ENCODE data around the gene FAM217A. TPM values are rescaled to one million over a fixed set of nuclear protein-coding genes. Genes with fewer than 3 reads are reported as not detected.

FAM217A gene
- total RNA-seq, 1 donor from 2014 or later: not detected

DNA sequence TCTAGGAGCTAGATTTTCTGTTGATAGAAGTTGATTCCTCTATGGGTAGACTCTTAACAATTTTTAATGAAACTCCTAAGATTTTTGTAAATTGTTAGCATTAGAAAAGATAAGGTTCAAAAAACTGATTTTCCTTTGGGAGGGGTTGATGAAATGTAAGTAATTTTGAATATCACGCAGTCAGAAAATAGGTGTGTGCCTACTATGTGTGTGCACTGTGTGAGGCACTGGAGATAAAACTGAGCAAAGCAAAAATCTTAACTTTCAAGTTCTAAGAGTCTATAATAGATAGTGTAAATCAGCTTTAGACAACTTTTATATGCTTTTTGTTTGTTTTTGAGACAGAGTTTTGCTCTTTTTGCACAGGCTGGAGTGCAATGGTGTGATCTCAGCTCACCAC, 53.3 kb downstream of the FAM217A start:
- no peak for DNase-seq (ENCODE audit: low read depth)
- TF ChIP-seq, protein P1, sequence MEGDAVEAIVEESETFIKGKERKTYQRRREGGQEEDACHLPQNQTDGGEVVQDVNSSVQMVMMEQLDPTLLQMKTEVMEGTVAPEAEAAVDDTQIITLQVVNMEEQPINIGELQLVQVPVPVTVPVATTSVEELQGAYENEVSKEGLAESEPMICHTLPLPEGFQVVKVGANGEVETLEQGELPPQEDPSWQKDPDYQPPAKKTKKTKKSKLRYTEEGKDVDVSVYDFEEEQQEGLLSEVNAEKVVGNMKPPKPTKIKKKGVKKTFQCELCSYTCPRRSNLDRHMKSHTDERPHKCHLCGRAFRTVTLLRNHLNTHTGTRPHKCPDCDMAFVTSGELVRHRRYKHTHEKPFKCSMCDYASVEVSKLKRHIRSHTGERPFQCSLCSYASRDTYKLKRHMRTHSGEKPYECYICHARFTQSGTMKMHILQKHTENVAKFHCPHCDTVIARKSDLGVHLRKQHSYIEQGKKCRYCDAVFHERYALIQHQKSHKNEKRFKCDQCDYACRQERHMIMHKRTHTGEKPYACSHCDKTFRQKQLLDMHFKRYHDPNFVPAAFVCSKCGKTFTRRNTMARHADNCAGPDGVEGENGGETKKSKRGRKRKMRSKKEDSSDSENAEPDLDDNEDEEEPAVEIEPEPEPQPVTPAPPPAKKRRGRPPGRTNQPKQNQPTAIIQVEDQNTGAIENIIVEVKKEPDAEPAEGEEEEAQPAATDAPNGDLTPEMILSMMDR (IDR thresholded peaks at IDR 0.05; ENCODE audit: insufficient read depth, low read length, poor library complexity, severe bottlenecking): no peak
- H3K36me3 ChIP-seq (ENCODE audit: control insufficient read depth, insufficient read depth, low read length): no peaks in the 10 kb centered on the region
- H3K27me3 ChIP-seq (ENCODE audit: control insufficient read depth, insufficient read depth, low read length): no peaks in the 10 kb centered on the region
- H3K4me3 ChIP-seq (ENCODE audit: low read depth, low read length): no peak overlapping the region

DNA sequence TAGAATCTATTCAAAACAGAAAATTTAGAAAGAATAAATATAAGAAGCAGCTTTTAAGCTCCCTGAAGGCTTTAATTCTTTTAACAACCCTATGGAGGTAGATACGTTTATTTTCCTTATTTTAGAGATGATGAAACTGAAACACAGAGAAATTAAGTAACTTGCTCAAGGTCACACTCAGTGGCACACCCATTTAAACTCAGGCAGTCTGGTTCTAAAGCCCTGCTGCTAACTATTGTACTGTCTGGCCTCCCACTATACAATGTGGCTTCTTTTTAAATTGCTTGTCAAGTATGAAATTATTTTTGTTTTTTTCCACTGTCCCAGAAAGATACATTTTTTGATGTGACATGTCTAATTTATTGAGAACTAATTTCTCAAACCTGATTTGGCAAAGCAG, 55.7 kb downstream of the FAM217A start:
- Histone ChIP-seq H3K4me3 (ENCODE audit: low read depth, low read length) (no peak overlapping the region), H3K36me3 (ENCODE audit: control insufficient read depth, insufficient read depth, low read length) (no peaks in the 10 kb centered on the region), H3K27me3 (ENCODE audit: control insufficient read depth, insufficient read depth, low read length) (no peaks in the 10 kb centered on the region)
- DNase-seq (ENCODE audit: low read depth): no peak
- TF ChIP-seq, protein P1 (IDR thresholded peaks at IDR 0.05; ENCODE audit: insufficient read depth, low read length, poor library complexity, severe bottlenecking): no peak

DNA sequence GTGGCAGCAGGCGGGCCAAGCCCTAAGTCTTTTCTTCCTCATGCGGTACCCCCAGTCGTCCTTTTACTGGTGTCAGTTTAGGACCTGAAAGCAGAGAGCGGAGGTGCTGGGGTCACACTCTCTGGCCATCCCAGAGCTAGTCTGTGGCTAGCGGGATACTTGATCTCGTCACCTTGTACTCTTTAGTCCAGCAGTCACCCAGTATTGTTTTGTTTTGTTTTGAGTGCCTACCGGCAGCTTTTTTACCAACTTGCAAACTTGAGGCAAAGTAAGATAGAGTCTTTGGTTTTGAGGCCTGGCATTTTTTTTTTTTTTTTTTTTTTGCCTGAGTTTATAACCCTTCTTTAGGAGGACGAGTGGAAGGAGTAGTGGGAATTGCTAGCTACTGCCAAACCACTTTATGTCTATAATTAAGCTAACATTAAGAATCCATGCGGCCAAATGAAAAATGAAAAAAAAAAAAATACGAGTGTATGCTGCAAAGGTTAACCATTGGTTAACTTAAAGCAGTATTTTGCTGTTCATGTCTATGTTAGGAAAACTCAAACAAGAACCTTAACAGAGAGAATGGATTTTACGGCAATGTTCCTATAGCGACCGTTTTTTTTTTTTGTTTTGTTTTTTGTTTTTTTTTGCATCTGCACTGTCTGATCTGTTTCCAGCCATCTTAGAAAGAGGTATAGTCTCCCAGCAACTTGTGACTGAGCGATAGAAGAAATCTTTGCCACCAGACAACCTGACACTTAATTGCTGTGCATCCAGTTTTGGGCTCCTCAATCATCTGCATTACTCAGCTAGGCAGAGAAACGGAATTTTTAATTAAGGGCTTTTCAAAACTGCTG, 56.9 kb downstream of the FAM217A start:
- no peak for DNase-seq (ENCODE audit: low read depth)
- H3K4me3 ChIP-seq (ENCODE audit: low read depth, low read length): peak overlapping the region; percentile 87
- TF ChIP-seq, protein P1 (IDR thresholded peaks at IDR 0.05; ENCODE audit: insufficient read depth, low read length, poor library complexity, severe bottlenecking): no peak
- no peaks in the 10 kb centered on the region for H3K27me3 ChIP-seq (ENCODE audit: control insufficient read depth, insufficient read depth, low read length)
- H3K36me3 ChIP-seq (ENCODE audit: control insufficient read depth, insufficient read depth, low read length): no peaks in the 10 kb centered on the region

DNA sequence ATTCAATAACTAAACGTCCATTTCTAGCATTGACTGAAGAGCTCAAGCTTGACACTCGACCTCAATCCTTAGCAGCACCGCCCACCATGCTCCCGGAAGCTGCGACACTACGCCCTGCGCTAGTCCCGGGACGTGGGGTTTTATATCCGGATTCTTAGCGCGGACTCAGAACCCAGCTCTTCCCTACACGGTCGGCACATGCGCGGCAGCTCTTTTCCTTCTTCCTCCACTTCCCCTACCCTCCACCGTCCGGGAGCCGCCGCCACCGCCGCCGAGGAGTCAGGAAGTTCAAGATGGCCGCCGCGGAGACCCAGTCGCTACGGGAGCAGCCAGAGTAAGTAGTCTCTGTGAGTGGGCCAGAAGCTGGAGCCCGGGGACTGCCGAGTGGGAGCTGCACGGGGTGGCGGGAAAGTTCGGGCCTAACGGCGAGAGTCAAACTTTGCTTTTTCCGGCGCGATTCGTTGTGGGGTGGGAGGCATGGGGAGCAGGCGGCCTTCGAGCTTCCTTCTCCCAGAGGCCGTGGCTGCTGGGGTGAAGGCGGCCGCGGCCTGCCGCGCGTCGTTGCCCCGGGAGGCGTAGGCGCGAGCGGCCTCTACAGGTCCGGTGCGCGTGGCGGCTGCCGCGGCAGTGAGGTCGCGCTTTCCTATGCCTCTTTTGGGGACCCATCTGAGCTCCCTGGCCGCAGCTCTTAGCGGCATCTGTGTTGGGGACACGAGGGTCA, 57.6 kb downstream of the FAM217A start:
- Histone ChIP-seq H3K27me3 (ENCODE audit: control insufficient read depth, insufficient read depth, low read length) (no peaks in the 10 kb centered on the region), H3K4me3 (ENCODE audit: low read depth, low read length) (peak overlapping the region; percentile 87), H3K36me3 (ENCODE audit: control insufficient read depth, insufficient read depth, low read length) (no peaks in the 10 kb centered on the region)
- TF ChIP-seq, protein P1 (IDR thresholded peaks at IDR 0.05; ENCODE audit: insufficient read depth, low read length, poor library complexity, severe bottlenecking): peak; percentile 15
- DNase-seq (ENCODE audit: low read depth): peak; percentile 92

DNA sequence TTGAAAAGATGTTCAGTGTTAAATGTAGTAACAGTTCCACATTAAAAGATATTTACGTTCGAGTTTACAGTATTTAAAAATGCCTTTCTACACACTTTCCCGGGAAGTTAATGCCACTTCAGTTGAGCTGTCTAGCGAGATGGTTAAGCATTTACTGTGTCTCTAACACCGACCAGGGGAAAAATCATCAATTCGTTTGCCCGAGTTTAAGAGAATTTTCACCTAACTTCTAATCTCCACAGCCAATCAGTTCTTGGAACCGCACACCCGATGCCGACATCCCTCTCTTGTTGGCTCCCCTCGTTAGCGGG, 58.2 kb downstream of the FAM217A start:
- Histone ChIP-seq H3K27me3 (ENCODE audit: control insufficient read depth, insufficient read depth, low read length) (no peaks in the 10 kb centered on the region), H3K36me3 (ENCODE audit: control insufficient read depth, insufficient read depth, low read length) (no peaks in the 10 kb centered on the region), H3K4me3 (ENCODE audit: low read depth, low read length) (peak overlapping the region; percentile 87)
- no peak for DNase-seq (ENCODE audit: low read depth)
- TF ChIP-seq, protein P1 (IDR thresholded peaks at IDR 0.05; ENCODE audit: insufficient read depth, low read length, poor library complexity, severe bottlenecking): no peak

All from kidney epithelial cell (primary cell).